Astrocyte of the spinal cord (primary cell): Measurements from ENCODE around the gene CDC25B.

Experiments
- DNase-seq: peaks from one replicate; pipeline ENCODE4 v3.0.0; 2011; ENCODE audit warnings: low read depth, low spot score
- H3K4me3 ChIP-seq: 2 replicates; pipeline ENCODE4 v1.5.1; 2011; ENCODE audit warnings: low read depth, mild to moderate bottlenecking, low read length, moderate library complexity
- in situ Hi-C: cut with HindIII; loops from 2 replicates; pipeline ENCODE4 v1.10.0; 2017; ENCODE audit warnings: low sequenced_read_pairs
- TF ChIP-seq, protein P1 (sequence below): IDR thresholded peaks from 2 replicates; pipeline ENCODE4 v1.5.1; 2012; ENCODE audit warnings: low read depth, mild to moderate bottlenecking, low read length, inconsistent platforms

The CDC25B gene

GRCh38 chr20:3755814-3756480 is 40.2 kb upstream of the CDC25B start:
- TF ChIP-seq, protein P1, sequence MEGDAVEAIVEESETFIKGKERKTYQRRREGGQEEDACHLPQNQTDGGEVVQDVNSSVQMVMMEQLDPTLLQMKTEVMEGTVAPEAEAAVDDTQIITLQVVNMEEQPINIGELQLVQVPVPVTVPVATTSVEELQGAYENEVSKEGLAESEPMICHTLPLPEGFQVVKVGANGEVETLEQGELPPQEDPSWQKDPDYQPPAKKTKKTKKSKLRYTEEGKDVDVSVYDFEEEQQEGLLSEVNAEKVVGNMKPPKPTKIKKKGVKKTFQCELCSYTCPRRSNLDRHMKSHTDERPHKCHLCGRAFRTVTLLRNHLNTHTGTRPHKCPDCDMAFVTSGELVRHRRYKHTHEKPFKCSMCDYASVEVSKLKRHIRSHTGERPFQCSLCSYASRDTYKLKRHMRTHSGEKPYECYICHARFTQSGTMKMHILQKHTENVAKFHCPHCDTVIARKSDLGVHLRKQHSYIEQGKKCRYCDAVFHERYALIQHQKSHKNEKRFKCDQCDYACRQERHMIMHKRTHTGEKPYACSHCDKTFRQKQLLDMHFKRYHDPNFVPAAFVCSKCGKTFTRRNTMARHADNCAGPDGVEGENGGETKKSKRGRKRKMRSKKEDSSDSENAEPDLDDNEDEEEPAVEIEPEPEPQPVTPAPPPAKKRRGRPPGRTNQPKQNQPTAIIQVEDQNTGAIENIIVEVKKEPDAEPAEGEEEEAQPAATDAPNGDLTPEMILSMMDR = no peak
- no peak for DNase-seq
- in situ Hi-C loops = no loop called here
- H3K4me3 ChIP-seq = no peak overlapping the region

GRCh38 chr20:3757268-3757667 is 38.8 kb upstream of the CDC25B start:
- TF ChIP-seq, protein P1 = no peak
- no peak for DNase-seq
- in situ Hi-C loops = no loop called here
- no peak overlapping the region for H3K4me3 ChIP-seq

DNA sequence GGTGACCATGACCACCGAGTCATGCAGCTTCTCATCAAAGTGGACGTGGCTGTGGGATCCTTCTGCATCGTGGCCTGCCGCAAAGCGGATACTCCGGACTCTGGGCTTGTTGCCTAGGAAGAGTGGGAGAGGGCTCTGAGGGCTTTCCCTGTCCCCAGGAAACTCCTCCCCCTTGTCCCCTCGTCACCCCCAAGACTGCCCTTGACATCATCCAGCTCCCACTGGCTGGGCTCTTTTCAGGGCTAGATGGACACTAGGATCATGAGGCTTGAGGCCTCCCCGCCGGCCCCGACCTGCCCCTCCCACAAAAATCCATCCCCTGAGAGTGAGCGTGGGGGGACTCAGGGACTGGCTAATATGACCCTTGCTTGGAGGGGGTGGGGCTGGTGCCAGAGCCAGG is 37.5 kb upstream of the CDC25B start:
- no peak overlapping the region for H3K4me3 ChIP-seq
- no peak for DNase-seq
- in situ Hi-C loops = no loop called here
- TF ChIP-seq, protein P1 = no peak

- in situ Hi-C loops = no loop called here
- no peak overlapping the region for H3K4me3 ChIP-seq
- no peak for DNase-seq
- TF ChIP-seq, protein P1 = no peak
Measured at GRCh38 chr20:3759316-3759823, 36.7 kb upstream of the CDC25B start.

GRCh38 chr20:3759884-3760283 is 36.2 kb upstream of the CDC25B start:
- TF ChIP-seq, protein P1 = no peak
- no peak overlapping the region for H3K4me3 ChIP-seq
- in situ Hi-C loops = no loop called here
- DNase-seq = no peak

GRCh38 chr20:3760655-3761348 is 35.3 kb upstream of the CDC25B start:
- in situ Hi-C loops = no loop called here
- TF ChIP-seq, protein P1 = no peak
- DNase-seq = no peak
- no peak overlapping the region for H3K4me3 ChIP-seq
